VCaP (cell line): ENCODE measurements around the gene TOM1L2.
A peak's percentile ranks its signal among the peaks of the same experiment; 100 is the strongest.

Experiments used
- H3K27ac ChIP-seq: fragments of 450-650 bp; 2 replicates; pipeline ENCODE4 v1.5.1; 2017
- TF ChIP-seq, protein P1 (sequence below): fragments of 450-650 bp; conservative IDR thresholded peaks from 2 replicates; pipeline ENCODE4 v1.5.1; 2017; ENCODE audit warnings: mild to moderate bottlenecking, moderate library complexity

Gene TOM1L2

GRCh38 chr17:17870247-17870646, 102.0 kb downstream of the TOM1L2 start:
- TF ChIP-seq, protein P1, sequence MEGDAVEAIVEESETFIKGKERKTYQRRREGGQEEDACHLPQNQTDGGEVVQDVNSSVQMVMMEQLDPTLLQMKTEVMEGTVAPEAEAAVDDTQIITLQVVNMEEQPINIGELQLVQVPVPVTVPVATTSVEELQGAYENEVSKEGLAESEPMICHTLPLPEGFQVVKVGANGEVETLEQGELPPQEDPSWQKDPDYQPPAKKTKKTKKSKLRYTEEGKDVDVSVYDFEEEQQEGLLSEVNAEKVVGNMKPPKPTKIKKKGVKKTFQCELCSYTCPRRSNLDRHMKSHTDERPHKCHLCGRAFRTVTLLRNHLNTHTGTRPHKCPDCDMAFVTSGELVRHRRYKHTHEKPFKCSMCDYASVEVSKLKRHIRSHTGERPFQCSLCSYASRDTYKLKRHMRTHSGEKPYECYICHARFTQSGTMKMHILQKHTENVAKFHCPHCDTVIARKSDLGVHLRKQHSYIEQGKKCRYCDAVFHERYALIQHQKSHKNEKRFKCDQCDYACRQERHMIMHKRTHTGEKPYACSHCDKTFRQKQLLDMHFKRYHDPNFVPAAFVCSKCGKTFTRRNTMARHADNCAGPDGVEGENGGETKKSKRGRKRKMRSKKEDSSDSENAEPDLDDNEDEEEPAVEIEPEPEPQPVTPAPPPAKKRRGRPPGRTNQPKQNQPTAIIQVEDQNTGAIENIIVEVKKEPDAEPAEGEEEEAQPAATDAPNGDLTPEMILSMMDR = no peak
- no peak overlapping the region for H3K27ac ChIP-seq

GRCh38 chr17:17868641-17869522, 103.3 kb downstream of the TOM1L2 start:
- TF ChIP-seq, protein P1 = no peak

DNA sequence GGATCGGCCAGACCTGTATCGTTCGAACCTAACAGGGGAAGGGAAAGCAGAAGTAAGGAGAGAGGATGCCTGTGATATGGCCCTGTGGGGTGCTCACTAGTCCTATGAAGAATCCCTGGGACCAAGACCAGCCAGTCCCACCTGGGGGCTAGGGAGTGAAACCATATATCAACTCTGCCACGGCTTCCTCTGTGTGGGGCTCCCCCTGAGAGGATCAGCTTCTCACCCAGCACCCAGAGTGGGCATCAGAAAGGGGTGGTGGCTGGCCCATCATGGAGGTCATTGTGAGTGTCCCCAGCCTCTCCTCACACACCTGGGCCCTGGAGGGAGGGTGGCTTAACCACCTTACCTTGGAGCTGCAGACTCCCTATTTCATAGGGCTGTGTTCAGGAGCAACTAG, 105.3 kb downstream of the TOM1L2 start:
- TF ChIP-seq, protein P1 = no peak
- H3K27ac ChIP-seq = no peak overlapping the region

More at GRCh38 chr17:17868641-17869522, 103.3 kb downstream of the TOM1L2 start:
- H3K27ac ChIP-seq = no peak overlapping the region

- H3K27ac ChIP-seq = no peak overlapping the region
- TF ChIP-seq, protein P1 = no peak
Observed at GRCh38 chr17:17866425-17866824, 105.8 kb downstream of the TOM1L2 start.

DNA sequence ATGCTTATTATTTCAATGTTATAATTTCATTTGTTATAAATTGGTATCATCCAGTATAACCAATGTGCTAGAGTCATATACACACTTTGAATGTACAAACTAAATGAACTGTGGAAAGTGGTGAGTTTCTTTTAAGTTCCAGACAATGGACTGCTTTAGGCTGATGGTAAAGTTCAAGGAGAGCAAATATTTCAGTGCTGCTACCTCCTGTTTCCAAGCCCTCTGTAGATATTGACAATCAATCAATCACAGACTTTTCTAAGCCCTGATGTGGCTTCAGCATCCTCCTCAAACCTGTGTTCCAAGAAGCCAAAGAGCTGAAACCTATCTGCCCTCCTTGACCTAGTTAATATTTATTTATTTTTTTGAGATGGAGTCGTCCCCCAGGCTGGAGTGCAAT, 107.2 kb downstream of the TOM1L2 start:
- TF ChIP-seq, protein P1 = no peak
- no peak overlapping the region for H3K27ac ChIP-seq

DNA sequence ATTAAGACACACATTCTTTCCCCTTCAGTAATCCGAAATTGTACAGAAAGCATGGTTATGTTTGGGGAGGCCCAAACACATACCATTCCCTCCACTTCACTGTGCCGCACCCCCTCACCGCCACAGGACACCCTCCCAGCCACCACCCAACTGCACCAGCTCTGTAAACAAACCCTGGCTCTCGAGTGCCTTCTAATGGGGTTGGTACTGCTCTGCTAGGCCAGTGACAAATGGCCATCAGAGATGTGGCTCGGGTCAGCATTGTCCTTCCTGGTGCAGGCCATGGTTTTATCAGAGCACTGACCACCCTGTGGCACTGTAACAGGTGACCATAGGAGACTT, 111.5 kb downstream of the TOM1L2 start:
- no peak overlapping the region for H3K27ac ChIP-seq
- TF ChIP-seq, protein P1 = no peak

DNA sequence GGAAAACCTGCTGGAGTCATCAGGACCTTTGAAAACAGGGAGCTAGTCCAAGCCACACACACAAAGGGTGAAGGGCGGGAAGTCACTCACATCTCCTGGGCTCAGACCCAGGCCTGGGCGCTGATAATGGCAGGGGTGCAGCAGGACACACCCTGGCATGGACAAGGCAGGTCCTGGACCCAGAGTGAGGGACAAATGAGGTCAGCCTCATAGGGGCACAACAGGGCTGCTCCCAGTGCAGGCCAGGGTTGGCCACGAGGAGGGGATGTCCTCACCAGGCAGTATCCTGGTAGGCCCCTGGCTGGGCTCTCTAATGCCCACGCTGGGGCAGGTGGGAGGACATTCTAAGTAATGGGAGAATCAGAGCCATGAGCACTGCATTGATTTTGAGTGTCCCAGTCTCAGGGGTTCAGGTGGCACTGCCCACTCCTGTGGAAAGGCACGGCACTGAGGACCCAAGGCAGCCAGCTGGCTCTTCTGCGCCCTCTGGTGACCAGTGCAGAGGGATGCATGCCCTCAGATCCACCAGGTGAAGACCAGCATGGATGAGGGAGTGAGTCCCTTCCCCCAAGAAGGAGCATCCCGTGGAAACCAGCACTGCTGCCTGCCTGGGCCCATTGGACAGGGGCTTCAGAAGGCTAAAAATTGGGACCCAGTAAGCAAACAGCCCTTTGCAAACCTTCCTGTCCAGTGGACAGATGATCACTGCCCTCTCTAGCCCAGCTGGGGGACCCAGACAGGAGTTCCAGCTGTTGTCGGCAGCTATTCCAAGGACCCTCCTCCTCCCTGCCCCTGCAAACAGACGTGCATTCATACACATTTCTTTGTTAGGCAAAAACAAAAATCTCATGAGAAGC, 112.1 kb downstream of the TOM1L2 start:
- TF ChIP-seq, protein P1 = peak; percentile 96
- no peak overlapping the region for H3K27ac ChIP-seq
